ENCODE data around the gene ZNF474.

The ZNF474 gene

GRCh38 chr5:122129306-122129705, at the start of gene ZNF474:
Gene ZNF474 (plus strand): TSS chr5:122129546. CDS start chr5:122151991, 22,445 bp downstream.
- H3K27ac ChIP-seq: no peak within 1 kb of the TSS
- TF ChIP-seq ZFX (IDR thresholded peaks at IDR 0.05; ENCODE audit: borderline replicate concordance) (no peak), CTCF (IDR thresholded peaks at IDR 0.05) (no peak)

GRCh38 chr5:122081541-122081940, 47.8 kb upstream of the ZNF474 start:
- TF ChIP-seq CTCF (IDR thresholded peaks at IDR 0.05): no peak
- TF ChIP-seq ZFX (IDR thresholded peaks at IDR 0.05; ENCODE audit: borderline replicate concordance): no peak
- H3K27ac ChIP-seq: no peak overlapping the region

GRCh38 chr5:122083535-122083934, 45.8 kb upstream of the ZNF474 start:
- H3K27ac ChIP-seq: no peak overlapping the region
- no peak for TF ChIP-seq CTCF (IDR thresholded peaks at IDR 0.05)
- TF ChIP-seq ZFX (IDR thresholded peaks at IDR 0.05; ENCODE audit: borderline replicate concordance): no peak

GRCh38 chr5:122085041-122085440, 44.3 kb upstream of the ZNF474 start:
- no peak overlapping the region for H3K27ac ChIP-seq
- TF ChIP-seq CTCF (IDR thresholded peaks at IDR 0.05): no peak
- TF ChIP-seq ZFX (IDR thresholded peaks at IDR 0.05; ENCODE audit: borderline replicate concordance): no peak

GRCh38 chr5:122089096-122090013, 40.0 kb upstream of the ZNF474 start:
- TF ChIP-seq CTCF (IDR thresholded peaks at IDR 0.05) (no peak), ZFX (IDR thresholded peaks at IDR 0.05; ENCODE audit: borderline replicate concordance) (no peak)
- no peak overlapping the region for H3K27ac ChIP-seq

- no peak overlapping the region for H3K27ac ChIP-seq
- TF ChIP-seq ZFX (IDR thresholded peaks at IDR 0.05; ENCODE audit: borderline replicate concordance): no peak
- TF ChIP-seq CTCF (IDR thresholded peaks at IDR 0.05): peak; percentile 77
Measured at GRCh38 chr5:122091936-122092600, 37.3 kb upstream of the ZNF474 start.
